HL-60 (cell line): Measurements from ENCODE around the gene INSL3.
A peak's percentile ranks its signal among the peaks of the same experiment; 100 is the strongest.

Experiments used
- GABPA ChIP-seq: IDR thresholded peaks from 2 replicates; pipeline ENCODE4 v1.6.1; 2012; ENCODE audit warnings: low read depth
- POLR2AphosphoS5 ChIP-seq: IDR thresholded peaks from 2 replicates; pipeline ENCODE4 v1.6.1; 2012; ENCODE audit warnings: low read depth
- TF ChIP-seq, protein P1 (sequence below): IDR thresholded peaks from one replicate; pipeline ENCODE4 v1.5.1; 2011; ENCODE audit warnings: low read length, control low read depth, inconsistent platforms; ENCODE audit not compliant: insufficient read depth

DNA sequence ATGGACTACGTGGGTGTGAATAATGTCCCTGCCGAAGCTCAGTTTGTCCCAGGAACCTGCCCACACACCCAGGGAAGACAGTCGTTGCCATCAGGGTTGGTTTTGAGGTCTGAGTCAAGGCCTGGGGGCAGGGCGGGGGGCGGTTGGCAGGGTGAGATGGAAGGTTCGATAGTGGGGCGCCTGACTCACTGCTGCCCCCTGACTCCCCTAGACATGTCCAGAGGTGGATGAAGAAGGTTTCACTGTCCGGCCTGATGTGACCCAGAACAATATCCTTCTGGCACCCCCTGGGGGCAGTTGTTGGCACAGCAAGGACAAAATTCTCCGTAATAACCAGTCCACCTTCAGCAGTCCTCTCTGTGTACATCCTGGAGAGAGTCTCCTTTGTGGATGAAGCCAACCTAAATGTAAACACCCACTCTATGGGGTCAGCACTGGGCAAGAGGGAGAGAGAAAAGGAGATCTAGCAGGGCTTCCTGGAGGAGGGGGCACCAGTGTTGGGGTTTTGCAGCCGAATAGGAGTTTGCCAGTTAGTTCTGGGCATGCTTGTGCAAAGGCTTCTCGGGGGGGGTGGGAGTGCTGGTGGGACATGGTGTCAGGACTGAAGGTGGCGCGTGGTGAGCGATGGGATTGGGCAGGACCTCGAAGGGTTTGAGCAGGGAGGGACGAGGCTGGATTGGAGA lies 45.9 kb downstream of the INSL3 start:
- TF ChIP-seq POLR2AphosphoS5: no peak
- no peak for TF ChIP-seq GABPA
- TF ChIP-seq, protein P1, sequence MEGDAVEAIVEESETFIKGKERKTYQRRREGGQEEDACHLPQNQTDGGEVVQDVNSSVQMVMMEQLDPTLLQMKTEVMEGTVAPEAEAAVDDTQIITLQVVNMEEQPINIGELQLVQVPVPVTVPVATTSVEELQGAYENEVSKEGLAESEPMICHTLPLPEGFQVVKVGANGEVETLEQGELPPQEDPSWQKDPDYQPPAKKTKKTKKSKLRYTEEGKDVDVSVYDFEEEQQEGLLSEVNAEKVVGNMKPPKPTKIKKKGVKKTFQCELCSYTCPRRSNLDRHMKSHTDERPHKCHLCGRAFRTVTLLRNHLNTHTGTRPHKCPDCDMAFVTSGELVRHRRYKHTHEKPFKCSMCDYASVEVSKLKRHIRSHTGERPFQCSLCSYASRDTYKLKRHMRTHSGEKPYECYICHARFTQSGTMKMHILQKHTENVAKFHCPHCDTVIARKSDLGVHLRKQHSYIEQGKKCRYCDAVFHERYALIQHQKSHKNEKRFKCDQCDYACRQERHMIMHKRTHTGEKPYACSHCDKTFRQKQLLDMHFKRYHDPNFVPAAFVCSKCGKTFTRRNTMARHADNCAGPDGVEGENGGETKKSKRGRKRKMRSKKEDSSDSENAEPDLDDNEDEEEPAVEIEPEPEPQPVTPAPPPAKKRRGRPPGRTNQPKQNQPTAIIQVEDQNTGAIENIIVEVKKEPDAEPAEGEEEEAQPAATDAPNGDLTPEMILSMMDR: peak; percentile 79
